ENCODE data around the gene PRTFDC1. TPM values are rescaled to one million over a fixed set of nuclear protein-coding genes. Genes with fewer than 3 reads are reported as not detected.

The PRTFDC1 gene
- total and polyA plus RNA-seq, 7 experiments from 2014 or later: 0.13 to 1.7 (median 0.69) TPM

DNA sequence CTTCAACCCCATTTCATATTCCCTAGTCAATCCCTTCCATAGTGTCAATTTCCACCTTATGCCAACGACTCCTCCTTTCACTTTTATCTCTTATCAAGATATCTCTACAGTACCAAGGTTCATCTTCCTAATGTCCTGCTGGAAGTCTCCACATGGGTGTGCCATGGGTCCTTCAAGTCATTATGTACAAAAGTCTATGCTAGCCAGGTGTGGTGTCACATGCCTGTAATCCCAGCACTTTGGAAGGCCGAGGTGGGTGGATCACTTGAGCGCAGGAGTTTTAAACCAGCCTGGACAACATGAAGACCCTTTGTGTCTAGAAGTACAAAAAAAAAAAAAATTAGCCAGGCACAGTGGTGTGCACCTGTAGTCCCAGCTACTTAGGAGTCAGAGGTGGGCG is 47.6 kb downstream of the PRTFDC1 start:
- DNase-seq (no peak), ATAC-seq (no peak)
- no peak overlapping the region for H3K4me3 Mint-ChIP-seq
- no peak overlapping the region for H3K4me3 ChIP-seq (ENCODE audit: low read length)
- no peaks in the 10 kb centered on the region for H3K9me3 ChIP-seq (ENCODE audit: control insufficient read depth in 2 of 3, low read length in 3 of 3)
- peak overlapping the region in 1 of 9 donors; percentile 9 for H3K27ac Mint-ChIP-seq
- no peaks in the 10 kb centered on the region for H3K36me3 ChIP-seq (ENCODE audit: control insufficient read depth in 2 of 3, insufficient read depth in 3 of 3, low read length in 3 of 3)
- POLR2A ChIA-PET: no interaction called here
- H3K27me3 ChIP-seq (ENCODE audit: control insufficient read depth in 2 of 2, insufficient read depth in 2 of 2, low read length in 2 of 2): no peaks in the 10 kb centered on the region
- intact Hi-C loops (cut with micrococcal nuclease): loop anchor here (5.0 to 10.0 kb wide), 2 partner anchors 38 to 80 kb away; no protein-coding TSS in a partner anchor
- H3K27me3 Mint-ChIP-seq: no peaks in the 10 kb centered on the region
- CTCF ChIA-PET: no interaction called here
- peaks cover 8 to 12% of the 10 kb centered on the region in 2 donors for H3K4me1 ChIP-seq (ENCODE audit: control insufficient read depth in 2 of 2, insufficient read depth in 2 of 2, low read length in 2 of 2)
- no peak overlapping the region for H3K27ac ChIP-seq (ENCODE audit: low read depth, low read length)
- H3K9me3 Mint-ChIP-seq: peaks cover 0 to 6% (median 0%) of the 10 kb centered on the region in 11 donors
- peaks cover 0 to 11% (median 3%) of the 10 kb centered on the region in 5 donors for H3K36me3 Mint-ChIP-seq
- H3K4me1 Mint-ChIP-seq: peaks cover 11 to 21% (median 17%) of the 10 kb centered on the region in 7 donors

DNA sequence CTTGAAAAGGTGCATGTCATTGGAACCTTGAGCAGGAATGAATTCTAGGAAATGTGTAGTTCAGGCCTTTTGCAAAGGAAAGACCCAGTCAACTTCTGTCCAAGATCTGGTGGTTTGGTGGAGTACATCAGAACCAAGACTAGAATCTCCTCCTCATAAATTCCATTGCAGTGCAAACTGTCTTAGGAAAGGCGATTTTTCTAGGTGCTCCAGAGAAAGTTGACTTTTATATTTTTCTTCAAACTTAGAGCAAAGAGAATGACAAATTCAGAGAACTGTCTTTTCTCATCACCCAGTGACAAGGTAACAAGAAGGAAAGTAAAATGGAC is 50.0 kb downstream of the PRTFDC1 start:
- no peaks in the 10 kb centered on the region for H3K9me3 ChIP-seq (ENCODE audit: control insufficient read depth in 2 of 3, low read length in 3 of 3)
- ATAC-seq (no peak), DNase-seq (no peak)
- peaks cover 0 to 11% (median 0%) of the 10 kb centered on the region in 11 donors for H3K9me3 Mint-ChIP-seq
- H3K27me3 Mint-ChIP-seq: no peaks in the 10 kb centered on the region
- CTCF ChIA-PET: no interaction called here
- peak overlapping the region in 1 of 9 donors; percentile 53 for H3K27ac Mint-ChIP-seq
- H3K4me1 ChIP-seq (ENCODE audit: control insufficient read depth in 2 of 2, insufficient read depth in 2 of 2, low read length in 2 of 2): peaks cover 8 to 18% of the 10 kb centered on the region in 2 donors
- peaks cover 15 to 35% (median 24%) of the 10 kb centered on the region in 7 donors for H3K4me1 Mint-ChIP-seq
- H3K4me3 Mint-ChIP-seq: no peak overlapping the region
- POLR2A ChIA-PET: no interaction called here
- peaks cover 0 to 11% (median 4%) of the 10 kb centered on the region in 5 donors for H3K36me3 Mint-ChIP-seq
- H3K4me3 ChIP-seq (ENCODE audit: low read length): no peak overlapping the region
- no peaks in the 10 kb centered on the region for H3K27me3 ChIP-seq (ENCODE audit: control insufficient read depth in 2 of 2, insufficient read depth in 2 of 2, low read length in 2 of 2)
- H3K36me3 ChIP-seq (ENCODE audit: control insufficient read depth in 2 of 3, insufficient read depth in 3 of 3, low read length in 3 of 3): no peaks in the 10 kb centered on the region
- H3K27ac ChIP-seq (ENCODE audit: low read depth, low read length): no peak overlapping the region
- intact Hi-C loops (cut with micrococcal nuclease): loop anchor here (5.0 to 10.0 kb wide), 2 partner anchors 35 to 78 kb away; no protein-coding TSS in a partner anchor

DNA sequence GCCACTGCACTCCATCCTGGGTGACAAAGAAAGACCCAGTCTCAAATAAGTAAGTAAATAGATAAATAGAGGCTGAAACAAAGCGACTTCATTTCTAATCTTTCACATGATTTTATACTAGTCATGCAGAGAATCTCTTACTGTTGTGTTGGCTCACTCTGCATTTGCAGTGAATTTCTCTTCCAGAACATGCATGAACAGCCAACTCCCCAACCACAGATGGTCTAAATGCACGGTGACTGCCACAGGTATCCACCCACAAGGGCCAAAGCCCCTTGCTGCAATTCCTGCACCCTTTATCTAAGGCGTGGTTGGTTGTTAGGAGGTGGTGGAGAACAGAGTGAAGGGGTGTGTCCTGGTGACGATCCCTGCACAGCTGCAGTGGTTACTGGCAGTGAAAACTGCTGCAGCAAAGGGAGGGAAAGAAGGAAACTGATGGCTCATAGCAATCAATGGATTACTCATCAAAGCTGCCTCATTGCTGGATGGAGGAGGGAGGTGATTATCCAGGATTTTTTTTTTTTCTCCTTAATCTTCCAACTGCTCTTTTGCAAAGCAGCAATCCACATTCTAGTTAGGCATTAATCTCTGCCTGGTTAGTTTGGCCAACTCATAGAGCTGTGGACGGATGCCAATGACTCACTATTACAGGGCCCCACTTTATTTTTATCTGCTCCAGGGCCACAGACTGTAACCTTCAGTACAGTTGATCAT is 50.6 kb downstream of the PRTFDC1 start:
- intact Hi-C loops (cut with micrococcal nuclease): loop anchor here (5.0 to 10.0 kb wide), 2 partner anchors 35 to 77 kb away; no protein-coding TSS in a partner anchor
- Mint-ChIP-seq H3K27me3 (no peaks in the 10 kb centered on the region), H3K9me3 (peaks cover 0 to 11% (median 0%) of the 10 kb centered on the region in 11 donors), H3K27ac (peak overlapping the region in 5 of 9 donors; percentile 12 to 68 (median 43)), H3K4me3 (peak overlapping the region in 2 of 10 donors; percentile 9 to 24), H3K36me3 (peaks cover 0 to 11% (median 7%) of the 10 kb centered on the region in 5 donors), H3K4me1 (peaks cover 19 to 40% (median 29%) of the 10 kb centered on the region in 7 donors)
- H3K4me1 ChIP-seq (ENCODE audit: control insufficient read depth in 2 of 2, insufficient read depth in 2 of 2, low read length in 2 of 2): peaks cover 14 to 22% of the 10 kb centered on the region in 2 donors
- ATAC-seq: peak; percentile 42
- H3K27me3 ChIP-seq (ENCODE audit: control insufficient read depth in 2 of 2, insufficient read depth in 2 of 2, low read length in 2 of 2): no peaks in the 10 kb centered on the region
- no peak overlapping the region for H3K4me3 ChIP-seq (ENCODE audit: low read length)
- ChIA-PET POLR2A (no interaction called here), CTCF (no interaction called here)
- H3K36me3 ChIP-seq (ENCODE audit: control insufficient read depth in 2 of 3, insufficient read depth in 3 of 3, low read length in 3 of 3): no peaks in the 10 kb centered on the region
- H3K27ac ChIP-seq (ENCODE audit: low read depth, low read length): no peak overlapping the region
- no peaks in the 10 kb centered on the region for H3K9me3 ChIP-seq (ENCODE audit: control insufficient read depth in 2 of 3, low read length in 3 of 3)
- no peak for DNase-seq

DNA sequence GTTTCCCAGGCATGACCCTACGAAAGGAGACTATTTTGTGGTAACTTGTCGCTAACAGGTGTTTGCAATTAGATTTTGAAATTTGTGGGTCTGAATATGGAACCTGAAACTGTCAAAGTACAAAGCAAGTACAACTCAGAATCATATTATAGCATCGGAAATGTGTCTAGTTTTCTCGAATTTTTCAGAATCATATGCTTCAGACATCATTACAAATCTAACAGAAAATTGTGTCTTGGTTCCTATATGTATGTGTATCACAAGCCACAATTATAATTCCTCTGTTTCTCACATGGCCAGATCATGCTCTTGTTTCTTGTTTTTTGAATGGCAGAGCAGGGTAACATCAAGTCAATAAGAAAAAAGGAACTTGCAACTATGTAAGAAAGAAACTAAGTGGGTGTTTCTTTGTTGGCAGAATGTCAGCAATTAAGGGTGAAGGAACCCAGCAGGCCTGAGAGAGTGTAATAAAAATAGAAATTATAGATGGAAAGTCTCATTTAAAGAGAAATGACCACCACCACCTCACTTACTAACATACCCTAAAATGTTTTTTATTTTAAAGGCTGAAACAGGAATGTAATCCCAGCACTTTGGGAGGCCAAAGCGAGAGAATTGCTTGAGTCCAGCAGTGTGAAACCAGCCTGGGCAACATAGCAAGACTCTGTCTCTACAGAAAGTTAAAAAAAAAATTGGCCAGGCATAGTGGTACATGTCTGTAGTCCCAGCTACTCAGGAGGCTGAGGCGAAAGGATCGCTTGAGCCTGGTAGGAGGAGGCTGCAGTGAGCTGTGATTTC is 51.3 kb downstream of the PRTFDC1 start:
- Mint-ChIP-seq H3K27me3 (no peaks in the 10 kb centered on the region), H3K4me1 (peaks cover 19 to 45% (median 32%) of the 10 kb centered on the region in 7 donors)
- POLR2A ChIA-PET: interaction anchor here (1.1 to 1.3 kb wide), 2 partner anchors 13 to 51 kb away, joined by 3 to 4 read pairs; partner anchors contain the start of gene PRTFDC1

DNA sequence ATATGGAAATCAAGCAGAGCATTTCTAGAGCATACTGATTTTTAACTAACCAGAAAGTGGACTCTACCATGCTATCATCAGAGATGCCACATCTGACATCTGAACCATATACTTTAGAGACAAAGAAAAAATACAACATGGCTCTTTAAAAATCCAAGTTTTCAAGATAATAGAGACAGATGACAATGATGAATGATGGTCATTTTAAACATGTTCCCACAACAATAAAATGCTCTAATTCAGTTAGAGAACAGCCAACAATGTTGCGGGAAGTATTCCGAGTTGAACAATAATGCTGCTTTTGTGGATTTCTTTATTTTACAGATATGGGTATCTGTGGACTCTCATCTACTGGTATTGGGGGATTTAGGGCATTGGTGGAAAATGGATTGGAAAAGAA is 52.8 kb downstream of the PRTFDC1 start:
- Mint-ChIP-seq H3K27ac (peak overlapping the region in 1 of 9 donors; percentile 8), H3K4me3 (no peak overlapping the region), H3K27me3 (no peaks in the 10 kb centered on the region), H3K36me3 (peaks cover 0 to 4% (median 0%) of the 10 kb centered on the region in 5 donors), H3K9me3 (peaks cover 0 to 7% (median 0%) of the 10 kb centered on the region in 11 donors), H3K4me1 (peaks cover 23 to 60% (median 48%) of the 10 kb centered on the region in 7 donors)
- no peak for DNase-seq
- H3K4me1 ChIP-seq (ENCODE audit: control insufficient read depth in 2 of 2, insufficient read depth in 2 of 2, low read length in 2 of 2): peaks cover 20 to 31% of the 10 kb centered on the region in 2 donors
- no peak overlapping the region for H3K4me3 ChIP-seq (ENCODE audit: low read length)
- H3K27ac ChIP-seq (ENCODE audit: low read depth, low read length): no peak overlapping the region
- POLR2A ChIA-PET: interaction anchor here (1.3 kb wide), 1 partner anchor 12 kb away, joined by 4 read pairs; no protein-coding TSS in a partner anchor
- H3K27me3 ChIP-seq (ENCODE audit: control insufficient read depth in 2 of 2, insufficient read depth in 2 of 2, low read length in 2 of 2): no peaks in the 10 kb centered on the region
- no peaks in the 10 kb centered on the region for H3K36me3 ChIP-seq (ENCODE audit: control insufficient read depth in 2 of 3, insufficient read depth in 3 of 3, low read length in 3 of 3)
- CTCF ChIA-PET: no interaction called here
- no peaks in the 10 kb centered on the region for H3K9me3 ChIP-seq (ENCODE audit: control insufficient read depth in 2 of 3, low read length in 3 of 3)
- intact Hi-C loops (cut with micrococcal nuclease): no loop called here
- no peak for ATAC-seq

More for the DNA sequence above, 51.3 kb downstream of the PRTFDC1 start:
- peak overlapping the region in 3 of 9 donors; percentile 7 to 43 (median 12) for H3K27ac Mint-ChIP-seq
- Histone ChIP-seq H3K4me3 (ENCODE audit: low read length) (no peak overlapping the region), H3K9me3 (ENCODE audit: control insufficient read depth in 2 of 3, low read length in 3 of 3) (no peaks in the 10 kb centered on the region), H3K27ac (ENCODE audit: low read depth, low read length) (no peak overlapping the region), H3K36me3 (ENCODE audit: control insufficient read depth in 2 of 3, insufficient read depth in 3 of 3, low read length in 3 of 3) (no peaks in the 10 kb centered on the region), H3K4me1 (ENCODE audit: control insufficient read depth in 2 of 2, insufficient read depth in 2 of 2, low read length in 2 of 2) (peaks cover 15 to 22% of the 10 kb centered on the region in 2 donors), H3K27me3 (ENCODE audit: control insufficient read depth in 2 of 2, insufficient read depth in 2 of 2, low read length in 2 of 2) (no peaks in the 10 kb centered on the region)
- DNase-seq (no peak), ATAC-seq (peak; percentile 41)
- H3K4me3 Mint-ChIP-seq: peak overlapping the region in 1 of 10 donors; percentile 16
- CTCF ChIA-PET: no interaction called here
- peaks cover 0 to 10% (median 6%) of the 10 kb centered on the region in 5 donors for H3K36me3 Mint-ChIP-seq
- intact Hi-C loops (cut with micrococcal nuclease): loop anchor here (5.0 to 10.0 kb wide), 2 partner anchors 34 to 76 kb away; no protein-coding TSS in a partner anchor
- H3K9me3 Mint-ChIP-seq: peaks cover 0 to 7% (median 0%) of the 10 kb centered on the region in 11 donors

DNA sequence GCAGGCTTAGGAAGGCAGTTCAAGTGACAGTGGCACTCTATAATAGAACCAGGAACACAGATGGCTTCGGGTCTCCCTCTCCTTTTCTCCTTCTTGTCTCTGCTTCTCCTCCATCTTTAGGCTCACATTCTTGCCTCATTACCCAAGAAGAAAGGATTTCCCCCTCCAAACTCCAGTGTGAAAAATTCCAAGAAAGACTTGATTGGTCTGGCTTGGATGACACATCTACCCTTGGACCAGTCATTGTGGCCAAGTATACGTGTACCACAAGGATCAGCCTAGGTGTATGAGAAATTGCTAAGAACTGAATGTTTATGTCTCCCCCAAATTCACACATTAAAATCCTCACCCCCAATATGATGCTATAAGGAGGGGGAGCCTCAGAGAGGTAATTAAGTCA is 53.9 kb downstream of the PRTFDC1 start:
- H3K27me3 ChIP-seq (ENCODE audit: control insufficient read depth in 2 of 2, insufficient read depth in 2 of 2, low read length in 2 of 2): no peaks in the 10 kb centered on the region
- H3K27ac ChIP-seq (ENCODE audit: low read depth, low read length): no peak overlapping the region
- no peak overlapping the region for H3K4me3 ChIP-seq (ENCODE audit: low read length)
- ChIA-PET CTCF (no interaction called here), POLR2A (interaction anchor here (0.5 to 0.6 kb wide), 2 partner anchors 113 to 184 kb away, joined by 3 read pairs; no protein-coding TSS in a partner anchor)
- no peak overlapping the region for H3K27ac Mint-ChIP-seq
- ATAC-seq: no peak
- H3K4me1 ChIP-seq (ENCODE audit: control insufficient read depth in 2 of 2, insufficient read depth in 2 of 2, low read length in 2 of 2): peaks cover 25 to 38% of the 10 kb centered on the region in 2 donors
- peaks cover 0 to 4% (median 0%) of the 10 kb centered on the region in 5 donors for H3K36me3 Mint-ChIP-seq
- DNase-seq: no peak
- H3K36me3 ChIP-seq (ENCODE audit: control insufficient read depth in 2 of 3, insufficient read depth in 3 of 3, low read length in 3 of 3): no peaks in the 10 kb centered on the region
- intact Hi-C loops (cut with micrococcal nuclease): no loop called here
- peaks cover 0 to 7% (median 0%) of the 10 kb centered on the region in 11 donors for H3K9me3 Mint-ChIP-seq
- peaks cover 33 to 65% (median 57%) of the 10 kb centered on the region in 7 donors for H3K4me1 Mint-ChIP-seq
- H3K27me3 Mint-ChIP-seq: no peaks in the 10 kb centered on the region
- peak overlapping the region in 1 of 10 donors; percentile 17 for H3K4me3 Mint-ChIP-seq
- no peaks in the 10 kb centered on the region for H3K9me3 ChIP-seq (ENCODE audit: control insufficient read depth in 2 of 3, low read length in 3 of 3)

All from naive thymus-derived CD4-positive, alpha-beta T cell (primary cell).